ENCODE results near the gene AKR1C8. TPM values are rescaled to one million over a fixed set of nuclear protein-coding genes. Genes with fewer than 3 reads are reported as not detected.
A peak's percentile ranks its signal among the peaks of the same experiment; 100 is the strongest.
"Not testable (repeated sequence)": the region's sequence is repeated elsewhere in the genome, so short reads cannot be mapped to it uniquely, and the experiment has no call there.

The AKR1C8 gene
- polyA plus RNA-seq, 1 donor: 0.20 TPM

GRCh38 chr10:5168897-5169420, 16.0 kb downstream of the AKR1C8 start:
- DNase-seq: no peak

- DNase-seq: no peak
Observed at GRCh38 chr10:5165738-5166137, 19.2 kb downstream of the AKR1C8 start.

DNA sequence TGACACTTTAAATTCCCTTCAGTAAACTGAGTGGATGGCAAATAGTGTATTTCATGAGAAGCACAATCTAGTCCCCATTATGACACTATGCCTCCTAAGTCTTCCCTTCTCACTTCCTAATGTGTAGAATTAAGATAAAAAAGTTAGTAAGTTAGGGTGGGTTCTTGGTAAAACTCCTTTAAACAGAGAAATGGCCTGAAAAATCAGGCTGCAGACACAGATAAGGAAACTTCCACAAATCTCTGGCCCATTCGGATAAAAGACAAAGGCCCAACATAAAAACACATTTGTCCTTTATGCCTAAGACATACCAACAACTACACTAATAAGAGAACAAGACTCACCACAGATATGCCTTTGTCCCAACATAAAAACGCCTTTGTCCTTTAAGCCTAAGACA, 21.5 kb downstream of the AKR1C8 start:
- no peak for DNase-seq

DNA sequence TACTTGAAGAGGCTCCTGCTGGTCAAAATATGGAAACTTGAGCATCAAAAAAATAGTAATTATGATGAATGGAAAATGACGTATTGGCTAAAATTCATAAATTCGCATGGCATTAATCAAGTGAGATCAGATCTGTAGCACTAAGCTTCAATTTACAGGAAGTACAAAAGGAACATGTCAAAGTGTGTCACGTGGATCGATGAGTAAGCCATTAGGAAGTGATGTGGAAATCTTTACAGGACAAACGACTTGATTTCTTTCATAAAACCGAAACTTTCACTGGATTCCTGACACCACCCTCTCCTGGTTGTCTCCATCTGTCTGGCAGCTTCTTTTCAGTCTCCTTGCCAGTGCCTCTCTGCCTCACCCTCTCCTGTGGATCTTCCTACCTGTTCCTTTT, 25.8 kb downstream of the AKR1C8 start:
- DNase-seq: no peak

- no peak for DNase-seq
Observed at GRCh38 chr10:5157501-5157900, 27.4 kb downstream of the AKR1C8 start.

DNA sequence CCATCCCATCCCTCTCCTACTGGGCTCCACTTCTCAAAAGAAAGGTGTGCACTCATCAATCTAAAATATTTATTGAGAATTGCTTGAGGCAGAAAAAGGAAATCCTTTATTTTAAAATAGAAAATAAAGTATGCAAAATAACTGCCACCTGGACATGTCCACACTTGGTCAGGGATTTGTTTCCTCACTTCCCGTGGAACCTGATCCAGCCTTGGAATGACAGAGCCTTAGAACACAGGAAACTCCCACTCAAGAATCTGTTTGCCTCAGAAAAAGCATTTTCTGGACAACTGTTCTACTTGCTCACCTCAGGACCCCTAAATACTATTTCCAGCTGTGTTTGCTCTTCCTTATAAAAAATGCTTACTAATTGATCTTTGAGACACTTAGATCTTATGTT, 29.0 kb downstream of the AKR1C8 start:
- no peak for DNase-seq

- no peak for DNase-seq
Observed at GRCh38 chr10:5151076-5151475, 33.9 kb downstream of the AKR1C8 start.

- no peak for DNase-seq
Observed at GRCh38 chr10:5148678-5149032, 36.3 kb downstream of the AKR1C8 start.

DNA sequence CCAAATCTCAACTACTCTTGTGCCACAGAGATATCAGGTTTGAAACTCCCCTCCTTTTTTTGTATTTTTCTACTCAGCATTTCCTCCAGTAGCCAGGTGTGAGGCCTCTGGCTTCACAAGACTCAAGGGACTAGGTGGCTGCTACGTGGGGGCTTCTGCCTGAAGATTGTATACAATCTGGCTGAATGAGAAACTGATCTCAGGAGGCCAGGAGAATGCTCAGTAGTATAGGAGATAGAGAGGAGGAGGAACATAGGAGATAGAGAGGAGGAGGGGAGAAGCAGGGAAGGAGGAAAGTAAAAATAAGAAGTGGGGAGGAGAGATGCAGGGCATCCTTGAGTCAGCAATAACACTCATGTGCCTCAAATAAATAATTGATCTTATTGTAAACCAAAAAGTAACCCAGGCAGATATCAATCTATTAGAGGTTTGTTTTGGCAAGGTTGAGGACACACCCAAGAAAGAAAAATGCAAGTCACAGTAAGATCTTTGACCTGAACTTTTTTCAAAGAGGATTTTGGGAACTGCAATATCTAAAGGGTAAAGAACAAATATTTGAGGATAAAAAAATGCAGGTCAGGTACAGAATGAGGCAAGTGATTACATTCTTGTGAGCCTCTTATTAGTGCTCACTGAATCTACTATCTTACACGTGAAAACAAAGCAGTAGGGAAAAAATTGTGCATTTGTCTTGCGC, 36.8 kb downstream of the AKR1C8 start:
- DNase-seq: no peak

DNA sequence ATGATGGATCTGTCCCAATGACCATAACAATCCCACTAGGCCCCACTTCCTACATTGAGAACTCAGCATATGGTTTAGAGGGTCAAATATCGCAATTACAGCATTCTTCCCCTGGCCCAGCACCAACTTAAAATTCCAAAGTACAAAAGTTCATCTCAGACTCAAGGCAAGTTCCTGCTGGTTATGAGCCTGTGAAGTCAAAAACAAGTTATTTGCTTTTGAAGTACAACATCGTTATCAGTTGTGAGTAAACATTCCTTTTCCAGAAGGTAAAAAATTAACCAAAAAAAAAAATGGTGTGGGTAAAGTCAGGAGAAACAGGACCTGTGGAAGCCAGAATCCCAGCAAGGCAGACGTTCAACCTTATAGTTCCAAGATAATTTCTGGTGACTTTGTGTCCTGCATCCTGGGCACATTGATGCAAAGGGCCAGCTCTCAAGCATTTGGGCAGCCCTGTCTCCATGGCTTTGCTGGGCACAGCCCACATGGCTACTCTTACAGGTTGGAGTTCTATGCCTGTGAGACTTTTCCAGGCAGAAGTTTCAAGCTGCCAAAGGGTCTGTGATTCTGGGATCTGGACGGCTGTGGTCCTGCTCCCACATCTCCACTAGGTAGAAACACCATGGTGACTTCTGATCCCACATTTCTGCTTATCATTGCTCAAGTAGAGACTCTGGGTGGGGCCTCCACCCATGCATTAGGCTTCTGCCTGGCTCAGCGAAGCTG, 37.5 kb downstream of the AKR1C8 start:
- DNase-seq: no peak

GRCh38 chr10:5146920-5147254, 38.1 kb downstream of the AKR1C8 start:
- no peak for DNase-seq

DNA sequence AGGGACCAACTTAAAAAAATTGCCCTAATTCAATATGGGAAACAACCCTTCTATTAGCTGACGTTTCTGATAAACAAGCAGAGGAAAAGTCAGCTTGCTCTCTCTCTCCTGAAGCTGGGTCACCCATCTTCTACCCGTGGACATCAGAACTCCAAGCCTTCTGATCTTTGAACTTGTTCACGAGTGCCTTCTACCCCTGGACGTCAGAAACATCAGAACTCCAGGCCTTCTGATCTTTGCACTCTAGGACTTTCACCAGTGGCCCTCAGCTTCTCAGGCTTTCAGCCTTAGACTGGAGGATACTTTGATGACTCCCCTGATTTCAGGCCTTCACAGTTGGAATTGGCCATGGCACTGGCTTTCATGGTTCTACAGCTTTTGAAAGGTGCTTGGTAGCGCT, 41.8 kb downstream of the AKR1C8 start:
- no peak for DNase-seq

GRCh38 chr10:5142199-5142598, 42.8 kb downstream of the AKR1C8 start:
- DNase-seq: peak; percentile 19

- DNase-seq: not testable (repeated sequence)
Observed at GRCh38 chr10:5137699-5138098, 47.3 kb downstream of the AKR1C8 start.

GRCh38 chr10:5136468-5137087, 48.4 kb downstream of the AKR1C8 start:
- no peak for DNase-seq

DNA sequence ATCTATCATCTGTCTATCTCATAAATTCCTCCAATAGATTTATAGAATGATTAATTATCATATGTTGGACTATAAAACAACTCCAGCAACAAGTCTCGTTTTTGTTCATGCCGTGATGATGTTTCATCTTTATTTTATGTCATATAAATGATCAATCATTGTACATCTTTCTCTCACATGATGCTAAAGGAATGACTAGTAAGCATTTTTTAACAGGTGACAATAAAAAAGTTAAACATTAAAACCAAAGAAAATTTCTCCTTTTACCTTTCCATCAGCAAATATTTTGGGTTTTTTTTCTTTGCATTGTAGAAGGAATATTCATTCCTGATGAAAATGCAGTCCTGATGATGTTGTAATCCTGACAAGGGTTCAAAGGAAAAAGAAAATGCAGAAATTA, 49.4 kb downstream of the AKR1C8 start:
- DNase-seq: no peak

DNA sequence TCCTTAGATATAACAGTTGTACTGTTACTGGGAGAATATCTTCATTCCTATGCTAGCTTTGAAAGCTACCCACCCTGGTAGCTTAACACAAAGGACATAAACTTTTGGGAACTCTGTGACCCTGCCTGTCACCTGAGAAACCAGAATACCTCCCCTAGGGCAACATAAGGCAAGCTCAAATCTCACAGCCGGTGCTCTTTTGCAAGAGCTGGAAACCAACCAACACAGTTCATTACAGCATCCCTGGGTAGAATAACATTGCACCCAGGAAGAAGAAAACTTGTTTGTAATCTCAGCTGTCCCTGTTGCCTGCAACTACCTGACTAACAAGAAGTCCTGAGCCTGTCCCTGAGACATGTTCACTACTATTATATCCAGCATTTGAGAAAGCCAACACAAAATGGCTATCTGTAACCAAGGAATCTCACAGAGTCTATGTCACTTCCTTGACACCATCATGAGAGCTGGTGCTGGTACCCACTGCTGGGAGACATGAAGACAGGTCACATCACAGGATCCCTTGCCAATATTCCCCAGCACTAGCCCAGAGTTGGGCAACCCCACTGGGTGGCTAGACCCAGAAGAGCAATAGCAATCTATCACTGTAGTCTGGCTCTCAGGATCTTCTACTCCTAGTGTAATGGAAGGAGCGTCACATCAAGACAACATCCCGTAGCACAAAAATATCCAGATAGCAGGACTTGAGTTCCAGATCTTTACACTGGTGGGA, 59.5 kb downstream of the AKR1C8 start:
- no peak for DNase-seq

DNA sequence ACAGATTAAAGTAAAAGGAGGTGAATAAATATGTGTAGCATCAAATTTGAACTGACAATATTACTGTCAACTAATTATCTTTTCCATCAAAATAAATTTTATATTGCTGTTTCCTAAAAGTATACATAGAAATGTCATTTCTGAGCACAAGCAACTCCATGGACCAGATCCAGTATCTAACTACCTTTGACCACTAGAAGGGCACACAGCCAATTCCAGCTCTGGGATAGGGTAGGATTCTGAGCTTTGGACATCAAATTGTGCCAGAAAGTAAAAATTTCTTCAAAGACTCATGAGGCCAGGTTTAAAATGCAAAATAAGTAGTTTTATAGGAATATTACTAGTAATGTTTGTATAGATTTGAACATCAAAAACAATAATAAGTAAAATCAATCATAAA, 61.1 kb downstream of the AKR1C8 start:
- no peak for DNase-seq

DNA sequence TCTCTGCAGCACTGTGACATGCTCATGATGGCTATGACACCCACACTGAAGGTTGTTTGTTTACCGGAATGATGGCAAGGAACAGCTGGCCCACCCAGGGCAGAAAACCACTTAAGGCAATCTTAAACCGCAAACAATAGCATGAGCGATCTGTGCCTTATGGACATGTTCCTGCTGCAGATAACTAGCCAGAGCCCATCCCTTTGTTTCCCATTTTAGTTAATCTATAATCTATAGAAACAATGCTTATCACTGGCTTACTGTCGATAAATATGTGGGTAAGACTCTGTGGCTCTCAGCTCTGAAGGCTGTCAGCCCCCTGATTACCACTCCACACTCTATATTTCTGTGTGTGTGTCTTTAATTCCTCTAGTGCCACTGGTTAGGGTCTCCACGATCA, 65.0 kb downstream of the AKR1C8 start:
- DNase-seq: not testable (repeated sequence)

- no peak for DNase-seq
Observed at GRCh38 chr10:5117026-5117425, 67.9 kb downstream of the AKR1C8 start.

DNA sequence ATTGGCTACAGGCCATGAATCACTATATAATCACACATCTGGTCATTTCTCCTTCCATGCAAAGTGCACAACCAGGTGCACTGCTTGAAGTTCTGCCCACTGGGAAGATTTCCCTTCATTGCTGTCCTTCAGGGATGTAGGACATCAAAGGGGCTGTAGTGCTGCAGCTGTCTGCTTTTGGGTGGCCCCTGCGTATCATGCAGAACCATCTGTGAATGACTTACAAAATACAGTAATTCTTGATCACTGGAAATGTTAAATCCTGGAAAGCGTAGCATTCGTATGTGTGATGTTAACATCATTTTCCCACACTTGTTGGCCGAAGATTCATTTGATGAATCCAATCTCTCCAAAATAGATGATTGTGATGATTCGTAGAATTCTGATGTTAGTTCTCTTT, 68.3 kb downstream of the AKR1C8 start:
- DNase-seq: no peak

DNA sequence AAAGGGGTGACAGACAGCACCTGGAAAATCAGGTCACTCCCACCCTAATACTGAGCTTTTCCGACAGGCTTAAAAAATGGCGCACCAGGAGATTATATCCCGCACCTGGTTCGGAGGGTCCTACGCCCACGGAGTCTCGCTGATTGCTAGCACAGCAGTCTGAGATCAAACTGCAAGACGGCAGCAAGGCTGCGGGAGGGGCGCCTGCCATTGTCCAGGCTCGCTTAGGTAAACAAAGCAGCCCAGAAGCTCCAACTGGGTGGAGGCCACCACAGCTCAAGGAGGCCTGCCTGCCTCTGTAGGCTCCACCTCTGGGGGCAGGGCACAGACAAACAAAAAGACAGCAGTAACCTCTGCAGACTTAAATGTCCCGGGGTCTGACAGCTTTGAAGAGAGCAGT, 75.1 kb downstream of the AKR1C8 start:
- not testable (repeated sequence) for DNase-seq

Measured in left kidney (tissue), 2 donors.